IMR-90 (cell line): ENCODE data around the gene SLC25A6. TPM values are rescaled to one million over a fixed set of nuclear protein-coding genes. Genes with fewer than 3 reads are reported as not detected.

Source experiments
- ATAC-seq: fragments of 200-7000 bp; cut with Tn5 transposase; 2 replicates; pipeline ENCODE4 v1.9.1; 2020; ENCODE audit warnings: low read depth, mild to moderate bottlenecking, moderate library complexity
- BruUV-seq: library from RNA; stranded (reverse); fragments of 400-500 nt; replicated peaks from 2 replicates; lab custom pipeline; 2021; lab: Mats Ljungman, UMichigan
- CTCF ChIA-PET: fragments of 300-600 bp; formaldehyde crosslinking; extraction: SDS; loops from one replicate; lab custom pipeline; 2021; ENCODE audit warnings: antibody characterized with exemption; lab: Yijun Ruan, JAX
- POLR2A ChIA-PET: fragments of 300-600 bp; sonication (Branson Sonifier 250); formaldehyde crosslinking; loops from one replicate; lab custom pipeline; 2022; ENCODE audit warnings: antibody characterized with exemption; ENCODE audit not compliant: unreplicated experiment; lab: Charles Lee
- DNase-seq: peaks from one replicate; pipeline ENCODE4 v3.0.0; 2013
- H2AFZ ChIP-seq: replicated peaks from 2 replicates; pipeline ENCODE3; 2013; ENCODE audit warnings: low read length, mild to moderate bottlenecking; ENCODE audit not compliant: poor library complexity
- H2AK5ac ChIP-seq: 2 replicates; pipeline ENCODE4 v1.6.1; 2013; ENCODE audit warnings: low read depth, low read length, inconsistent platforms
- H2AK9ac ChIP-seq: replicated peaks from 2 replicates; pipeline ENCODE3; 2013; ENCODE audit warnings: mild to moderate bottlenecking, low read depth, low read length, moderate library complexity; ENCODE audit not compliant: poor library complexity
- H2BK120ac ChIP-seq: 2 replicates; pipeline ENCODE4 v1.6.1; 2013; ENCODE audit warnings: low read depth, low read length, inconsistent platforms
- H2BK15ac ChIP-seq: 3 replicates; pipeline ENCODE4 v1.6.1; 2013; ENCODE audit warnings: low read depth, low read length, inconsistent platforms
- H2BK20ac ChIP-seq: 2 replicates; pipeline ENCODE4 v1.6.1; 2013; ENCODE audit warnings: low read depth, mild to moderate bottlenecking, inconsistent platforms, low read length, moderate library complexity
- H2BK5ac ChIP-seq: 2 replicates; pipeline ENCODE4 v1.6.1; 2013; ENCODE audit warnings: mild to moderate bottlenecking, low read depth, low read length, inconsistent platforms; ENCODE audit not compliant: poor library complexity, severe bottlenecking
- H3K14ac ChIP-seq: replicated peaks from 2 replicates; pipeline ENCODE4 v1.6.1; 2013; ENCODE audit warnings: low read depth, low read length, inconsistent platforms
- H3K18ac ChIP-seq: 2 replicates; pipeline ENCODE4 v1.6.1; 2013; ENCODE audit warnings: low read depth, low read length, control low read depth
- H3K23ac ChIP-seq: 2 replicates; pipeline ENCODE4 v1.6.1; 2013; ENCODE audit warnings: low read depth, low read length, inconsistent platforms
- H3K27ac ChIP-seq: 2 replicates; pipeline ENCODE4 v1.5.1; 2013; ENCODE audit warnings: mild to moderate bottlenecking, control low read depth, low read length; ENCODE audit not compliant: insufficient read depth
- H3K27me3 ChIP-seq: 2 replicates; pipeline ENCODE4 v1.6.1; 2013; ENCODE audit warnings: low read length; ENCODE audit not compliant: control insufficient read depth, insufficient read depth
- H3K36me3 ChIP-seq: 2 replicates; pipeline ENCODE4 v1.6.1; 2013; ENCODE audit warnings: low read length, mixed read lengths; ENCODE audit not compliant: control insufficient read depth, insufficient read depth
- H3K4ac ChIP-seq: 2 replicates; pipeline ENCODE4 v1.6.1; 2013; ENCODE audit warnings: low read depth, low read length, inconsistent platforms
- H3K4me1 ChIP-seq: 2 replicates; pipeline ENCODE4 v1.6.1; 2013; ENCODE audit warnings: low read length, mixed read lengths; ENCODE audit not compliant: control insufficient read depth, insufficient read depth
- H3K4me2 ChIP-seq: 2 replicates; pipeline ENCODE4 v1.6.1; 2013; ENCODE audit warnings: low read depth, mild to moderate bottlenecking, control low read depth, low read length, moderate library complexity
- H3K4me3 ChIP-seq: 2 replicates; pipeline ENCODE4 v1.5.1; 2013; ENCODE audit warnings: low read depth, mild to moderate bottlenecking, control low read depth, low read length, moderate library complexity; ENCODE audit not compliant: insufficient read depth
- H3K56ac ChIP-seq: 2 replicates; pipeline ENCODE4 v1.6.1; 2013; ENCODE audit warnings: low read length, inconsistent platforms; ENCODE audit not compliant: insufficient read depth; ENCODE audit errors: extremely low read depth
- H3K79me1 ChIP-seq, 2 experiments: 2 replicates each; pipeline ENCODE4 v1.6.1; 2013; ENCODE audit warnings: low read length in 2 of 2, inconsistent platforms in 1 of 2, low read depth in 1 of 2
- H3K9ac ChIP-seq: 2 replicates; pipeline ENCODE4 v1.6.1; 2013; ENCODE audit warnings: low read depth, low read length, control low read depth
- H3K9me1 ChIP-seq: 2 replicates; pipeline ENCODE4 v1.6.1; 2013; ENCODE audit warnings: low read length, inconsistent platforms; ENCODE audit not compliant: insufficient read depth
- H3K9me3 ChIP-seq: 2 replicates; pipeline ENCODE4 v1.6.1; 2013; ENCODE audit warnings: low read length; ENCODE audit not compliant: control insufficient read depth, insufficient read depth
- H4K20me1 ChIP-seq: 2 replicates; pipeline ENCODE4 v1.6.1; 2013; ENCODE audit warnings: low read length, inconsistent platforms; ENCODE audit not compliant: insufficient read depth
- H4K5ac ChIP-seq: 2 replicates; pipeline ENCODE4 v1.6.1; 2013; ENCODE audit warnings: mild to moderate bottlenecking, low read depth, low read length, control low read depth
- H4K8ac ChIP-seq, 2 experiments: 2 replicates each; pipeline ENCODE4 v1.6.1; 2013; ENCODE audit warnings: low read depth in 2 of 2, low read length in 2 of 2, control low read depth in 1 of 2, inconsistent platforms in 1 of 2
- H4K91ac ChIP-seq: 2 replicates; pipeline ENCODE4 v1.6.1; 2013; ENCODE audit warnings: low read depth, low read length, inconsistent platforms; ENCODE audit not compliant: insufficient read depth
- CEBPB ChIP-seq: IDR thresholded peaks from 2 replicates; pipeline ENCODE4 v1.6.1; 2012; ENCODE audit warnings: low read depth, low read length, improper control_type of control experiment
- CHD1 ChIP-seq: IDR thresholded peaks from 2 replicates; pipeline ENCODE4 v1.6.1; 2012; ENCODE audit warnings: low read depth, low read length, improper control_type of control experiment
- CTCF ChIP-seq: conservative IDR thresholded peaks from 2 replicates; pipeline ENCODE4 v1.5.1; 2012; ENCODE audit warnings: mild to moderate bottlenecking, low read depth, low read length, improper control_type of control experiment
- ELK1 ChIP-seq: fragments of 150-350 bp; IDR thresholded peaks from 2 replicates; pipeline ENCODE4 v1.6.1; 2016; ENCODE audit warnings: low read depth, mild to moderate bottlenecking, low read length, moderate library complexity, borderline replicate concordance
- FOS ChIP-seq: fragments of 150-350 bp; IDR thresholded peaks from 2 replicates; pipeline ENCODE4 v1.6.1; 2016; ENCODE audit warnings: low read depth, low read length
- MAFK ChIP-seq: IDR thresholded peaks from 2 replicates; pipeline ENCODE4 v1.6.1; 2012; ENCODE audit warnings: low read depth, low read length, improper control_type of control experiment
- MAZ ChIP-seq: IDR thresholded peaks from 2 replicates; pipeline ENCODE4 v1.6.1; 2012; ENCODE audit warnings: low read depth, mild to moderate bottlenecking, low read length, improper control_type of control experiment, moderate library complexity, borderline replicate concordance
- MXI1 ChIP-seq: IDR thresholded peaks from 2 replicates; pipeline ENCODE4 v1.6.1; 2012; ENCODE audit warnings: low read depth, mild to moderate bottlenecking, low read length, moderate library complexity, borderline replicate concordance
- POLR2A ChIP-seq: IDR thresholded peaks from 2 replicates; pipeline ENCODE4 v1.6.1; 2012; ENCODE audit warnings: mild to moderate bottlenecking, low read depth, low read length
- RAD21 ChIP-seq: IDR thresholded peaks from 2 replicates; pipeline ENCODE4 v1.6.1; 2012; ENCODE audit warnings: low read length, improper control_type of control experiment
- RCOR1 ChIP-seq: IDR thresholded peaks from 2 replicates; pipeline ENCODE4 v1.6.1; 2012; ENCODE audit warnings: mild to moderate bottlenecking, low read length, improper control_type of control experiment; ENCODE audit not compliant: insufficient replicate concordance
- RFX5 ChIP-seq: IDR thresholded peaks from 2 replicates; pipeline ENCODE4 v1.8.0; 2012; ENCODE audit warnings: low read depth, mild to moderate bottlenecking, low read length, moderate library complexity
- SMC3 ChIP-seq: fragments of 150-350 bp; IDR thresholded peaks from 2 replicates; pipeline ENCODE4 v1.6.1; 2016; ENCODE audit warnings: low read depth, mild to moderate bottlenecking, antibody characterized with exemption, low read length, moderate library complexity
- USF2 ChIP-seq: fragments of 150-350 bp; IDR thresholded peaks from 2 replicates; pipeline ENCODE4 v1.6.1; 2017; ENCODE audit warnings: mild to moderate bottlenecking, antibody characterized with exemption, low read length, low read depth
- WGBS, 2 experiments: methylation state at CpG; one replicate each; pipeline versions ENCODE4 v1.1.5 to v1.1.7; 2013; ENCODE audit warnings: missing lambda C conversion rate in 2 of 2; ENCODE audit not compliant: insufficient read length in 1 of 2; ENCODE audit errors: extremely low coverage in 2 of 2; 5-methylcytosine and 5-hydroxymethylcytosine counted together
- dilution Hi-C: fragments of 300-500 bp; cut with HindIII; formaldehyde crosslinking; loops from one replicate; pipeline ENCODE4 v1.14.3; 2018; ENCODE audit warnings: low sequenced_read_pairs; ENCODE audit not compliant: unreplicated experiment
- in situ Hi-C: fragments of 300-500 bp; cut with MboI; formaldehyde crosslinking; loops from 3 replicates; pipeline ENCODE4 v1.14.3; 2019; ENCODE audit warnings: low sequenced_read_pairs, inconsistent platforms, mixed read lengths
- intact Hi-C: fragments of 100-400 bp; cut with micrococcal nuclease; formaldehyde crosslinking; loops from 2 replicates; pipeline ENCODE4 v1.10.0; 2022
- polyA plus RNA-seq, 3 experiments: library from polyadenylated mRNA; depleted of rRNA; stranded (reverse); fragments of >200 nt; gene quantifications; 2 replicates each; pipeline ENCODE4 v1.2.3, GENCODE V29; 2012; ENCODE audit warnings: low replicate concordance in 1 of 3
- total RNA-seq: library from RNA; depleted of rRNA; stranded (reverse); fragments of >200 nt; gene quantifications from 2 replicates; pipeline ENCODE4 v1.2.3, GENCODE V29; 2012

SLC25A6 gene
- total and polyA plus RNA-seq, 2 of the 4 experiments (the other 2 are of a cell fraction), result 166 to 565 TPM

DNA sequence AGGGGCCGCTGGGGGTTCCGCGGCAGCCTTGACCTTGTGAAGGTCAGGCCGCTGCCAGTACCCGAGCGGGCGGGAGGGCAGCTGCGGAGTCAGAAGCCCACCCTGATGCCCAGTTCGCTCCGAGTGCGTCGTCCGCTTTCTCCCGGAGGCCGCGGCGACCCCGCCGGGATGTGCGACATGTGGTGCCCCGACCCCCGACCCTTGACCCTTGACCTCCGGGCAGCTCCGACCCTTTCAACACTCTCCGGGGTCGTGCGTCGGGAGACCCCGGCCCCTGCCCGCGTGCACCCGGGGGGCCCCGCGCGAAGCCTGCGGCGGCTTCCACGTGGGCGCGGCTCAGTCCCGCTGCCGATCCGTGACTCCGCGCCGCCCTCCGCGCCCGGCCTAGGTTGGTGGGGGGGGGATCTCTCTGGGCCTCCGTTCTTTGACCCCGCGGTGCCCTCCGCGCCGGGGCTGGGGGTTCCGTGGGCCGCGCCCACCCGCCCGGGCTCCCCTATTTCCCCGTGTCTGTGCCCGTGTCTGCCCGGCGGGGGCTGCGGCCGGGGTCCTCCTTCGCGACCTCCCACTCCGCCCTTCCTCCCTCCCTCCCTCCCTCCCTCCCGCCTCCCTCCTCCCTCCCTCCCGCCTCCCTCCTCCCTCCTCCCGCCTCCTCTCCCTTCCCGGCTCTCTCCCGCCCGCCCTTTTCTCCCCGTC lies 609 bp upstream of the SLC25A6 start:
- Histone ChIP-seq H2BK120ac (peak overlapping the region; percentile 6; the same call in 1 of the 2 replicates), H2BK20ac (no peak overlapping the region), H3K27ac (peak overlapping the region; percentile 93), H2AK9ac (peak overlapping the region; percentile 99), H3K4me2 (peak overlapping the region; percentile 93), H3K4ac (peak overlapping the region; percentile 91), H3K56ac (peak overlapping the region; percentile 61; the same call in 1 of the 2 replicates), H2BK15ac (no peak overlapping the region), H4K8ac (peak overlapping the region; percentile 89 to 92; a peak in 2 of 4 replicates), H3K79me1 (peaks cover 10 to 43% of the 10 kb centered on the region in 2 experiments; a peak in 3 of 4 replicates), H3K4me1 (no peaks in the 10 kb centered on the region; the same call in 1 of the 2 replicates), H4K20me1 (peaks cover 43% of the 10 kb centered on the region), H4K5ac (peak overlapping the region; percentile 88), H3K18ac (peak overlapping the region; percentile 77; the same call in 1 of the 2 replicates), H3K9ac (peak overlapping the region; percentile 96), H3K23ac (0 out of 2 replicates have a peak overlapping the region, but pooled peaks have one; percentile 31), H3K9me3 (no peaks in the 10 kb centered on the region), H2BK5ac (peak overlapping the region; percentile 73), H3K14ac (0 out of 2 replicates have a peak overlapping the region, but pooled peaks have one; percentile 52), H2AFZ (peak overlapping the region; percentile 92), H3K9me1 (peaks cover 6% of the 10 kb centered on the region; the same call in 1 of the 2 replicates), H3K4me3 (peak overlapping the region; percentile 85), H3K27me3 (no peaks in the 10 kb centered on the region), H3K36me3 (peaks cover 32% of the 10 kb centered on the region), H2AK5ac (peak overlapping the region; percentile 17; the same call in 1 of the 2 replicates), H4K91ac (peak overlapping the region; percentile 78)
- intact Hi-C loops (loop anchor here (10.0 kb wide), 1 partner anchor 52 kb away; no protein-coding TSS in a partner anchor), in situ Hi-C loops (no loop called here), dilution Hi-C loops (no loop called here)
- ChIA-PET POLR2A (no interaction called here), CTCF (no interaction called here)
- BruUV-seq, result no TSS peak
- peak; percentile 59 for ATAC-seq
- peak; percentile 52 for DNase-seq
- 0% methylated on average over 25 of the region's 76 CpGs; no CpG with 5 or more reads in 1 of the 2 experiments for WGBS, 2 experiments
- TF ChIP-seq MAFK, result no peak
- no peak for TF ChIP-seq CEBPB
- TF ChIP-seq ELK1, result no peak
- no peak for TF ChIP-seq FOS
- no peak for TF ChIP-seq RAD21
- TF ChIP-seq USF2, result no peak
- no peak for TF ChIP-seq POLR2A
- TF ChIP-seq SMC3, result no peak
- TF ChIP-seq RFX5, result no peak
- TF ChIP-seq MAZ, result peak; percentile 85; the same call in 1 of the 2 replicates
- peak; percentile 88 for TF ChIP-seq MXI1
- no peak for TF ChIP-seq RCOR1
- TF ChIP-seq CHD1, result no peak
- no peak for TF ChIP-seq CTCF
